ENCODE data around the gene HAUS2.

The HAUS2 gene

DNA sequence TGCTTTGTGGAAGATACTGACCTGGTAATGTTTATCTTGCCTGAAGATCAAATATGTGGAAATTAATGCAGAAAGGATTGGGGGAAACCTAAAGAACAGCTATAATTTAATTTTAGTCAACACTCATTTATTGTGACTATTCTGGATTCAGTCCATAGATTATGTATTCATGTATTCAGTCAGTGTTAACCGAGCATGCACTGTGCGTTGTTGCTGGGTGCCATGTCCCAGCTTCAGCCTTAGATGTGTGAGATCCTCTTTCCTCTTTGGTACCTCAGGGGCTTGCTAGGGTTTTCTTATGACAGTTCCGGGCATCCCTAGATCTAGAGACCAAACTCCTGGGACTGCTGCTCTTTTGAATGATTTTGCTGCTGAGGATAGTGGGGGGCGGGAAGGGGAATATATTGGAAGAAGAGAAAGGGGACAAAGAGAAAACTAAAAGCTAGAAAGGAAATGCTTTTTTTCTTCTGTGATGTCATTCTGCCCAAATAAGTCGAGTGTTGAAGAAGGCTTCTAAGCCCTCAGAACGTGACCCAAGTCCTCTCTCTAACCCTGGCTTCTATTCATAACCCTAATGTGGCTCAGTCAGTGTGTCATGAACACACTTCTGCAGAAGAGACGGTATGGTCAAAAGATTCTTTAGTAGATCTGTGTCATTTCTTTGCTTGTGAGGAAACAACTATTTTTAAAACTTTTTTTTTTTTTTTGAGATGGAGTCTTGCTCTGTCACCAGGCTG lies 60.3 kb downstream of the HAUS2 start:
- no peak for TF ChIP-seq POLR2A (IDR thresholded peaks at IDR 0.05; ENCODE audit: low read depth, low read length)
- FAIRE-seq (no peak), DNase-seq (ENCODE audit: insufficient read length, low spot score) (no peak)

GRCh38 chr15:42611532-42611931 lies 62.9 kb downstream of the HAUS2 start:
- TF ChIP-seq POLR2A (IDR thresholded peaks at IDR 0.05; ENCODE audit: low read depth, low read length): no peak
- no peak for DNase-seq (ENCODE audit: insufficient read length, low spot score)
- FAIRE-seq: no peak

GRCh38 chr15:42612367-42612912 lies 63.8 kb downstream of the HAUS2 start:
- TF ChIP-seq POLR2A (IDR thresholded peaks at IDR 0.05; ENCODE audit: low read depth, low read length): no peak
- DNase-seq (ENCODE audit: insufficient read length, low spot score): no peak
- FAIRE-seq: no peak

DNA sequence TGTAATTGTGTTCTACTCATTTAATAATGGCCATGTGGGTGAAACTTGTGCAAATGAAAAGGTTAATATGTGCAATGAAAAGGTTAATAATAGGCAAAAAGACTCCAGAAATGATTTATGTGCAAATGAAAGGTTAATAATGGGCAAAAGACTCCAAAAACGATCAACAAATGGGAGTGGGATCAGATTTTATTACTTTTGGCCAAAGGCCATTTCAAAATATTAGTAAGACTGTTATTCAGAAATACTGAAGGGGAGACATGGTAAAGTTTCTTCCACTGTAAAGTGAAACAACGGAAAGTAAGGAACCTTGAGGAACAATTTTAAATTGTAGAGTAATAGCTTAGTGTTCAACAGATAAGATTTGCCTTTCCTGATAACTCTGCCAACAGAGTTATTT lies 67.5 kb downstream of the HAUS2 start:
- no peak for TF ChIP-seq POLR2A (IDR thresholded peaks at IDR 0.05; ENCODE audit: low read depth, low read length)
- DNase-seq (ENCODE audit: insufficient read length, low spot score): no peak
- FAIRE-seq: no peak

All from H54 (cell line).